Stomach (tissue), 4 donors: ENCODE measurements around the gene KCNJ14.

Experiments used
- CTCF ChIP-seq, 7 experiments: fragments of 450-650 bp in 4 of 7; fragments of 200-600 bp in 3 of 7; sonication (generic) in 3 of 7; IDR thresholded peaks; one replicate each; pipeline ENCODE4 v1.5.1; 2016 to 2019; ENCODE audit warnings: antibody characterized with exemption in 7 of 7, control low read depth in 2 of 7, mild to moderate bottlenecking in 1 of 7
- POLR2A ChIP-seq, 4 donors: fragments of 450-650 bp; IDR thresholded peaks; one replicate each; pipeline ENCODE4 v1.6.1; 2016; ENCODE audit warnings: antibody characterized with exemption in 4 of 4, control low read depth in 2 of 4, mild to moderate bottlenecking in 1 of 4, moderate library complexity in 1 of 4
- POLR2AphosphoS5 ChIP-seq, 3 donors: sonication (generic); formaldehyde crosslinking; IDR thresholded peaks; one replicate each; pipeline ENCODE4 v1.6.1; 2016; ENCODE audit warnings: antibody characterized with exemption in 3 of 3

GRCh38 chr19:48480183-48480557, 24.8 kb downstream of the KCNJ14 start:
- TF ChIP-seq CTCF (IDR thresholded peaks at IDR 0.05) (no peak), POLR2A (IDR thresholded peaks at IDR 0.05) (no peak), POLR2AphosphoS5 (IDR thresholded peaks at IDR 0.05) (peak; percentile 12 to 64 (median 13))
